SJSA1 (cell line): ENCODE measurements around the gene NACC2. TPM values are rescaled to one million over a fixed set of nuclear protein-coding genes. Genes with fewer than 3 reads are reported as not detected.

Experiments
- DNase-seq, 2 experiments: peaks; one replicate each; pipeline ENCODE4 v3.0.0-alpha.2; 2015 to 2020; ENCODE audit warnings: low spot score in 2 of 2, low read depth in 1 of 2
- H3K27ac ChIP-seq: fragments of 250-450 bp; sonication (Bioruptor Pico); 2 replicates; pipeline ENCODE4 v1.5.1; 2020; ENCODE audit warnings: mild to moderate bottlenecking, moderate library complexity
- H3K27me3 ChIP-seq: fragments of 250-450 bp; sonication (Bioruptor Pico); replicated peaks from 2 replicates; pipeline ENCODE4 v1.5.1; 2020; ENCODE audit warnings: mild to moderate bottlenecking, moderate library complexity
- H3K36me3 ChIP-seq: fragments of 250-450 bp; sonication (Bioruptor Pico); 2 replicates; pipeline ENCODE4 v1.5.1; 2020; ENCODE audit warnings: mild to moderate bottlenecking
- H3K4me1 ChIP-seq: fragments of 250-450 bp; sonication (Bioruptor Pico); replicated peaks from 2 replicates; pipeline ENCODE4 v1.6.1; 2021; ENCODE audit warnings: mild to moderate bottlenecking
- H3K4me3 ChIP-seq: fragments of 250-450 bp; sonication (Bioruptor Pico); 2 replicates; pipeline ENCODE4 v1.5.1; 2020; ENCODE audit warnings: mild to moderate bottlenecking
- H3K9me3 ChIP-seq: fragments of 250-450 bp; sonication (Bioruptor Pico); replicated peaks from 2 replicates; pipeline ENCODE4 v1.5.1; 2020; ENCODE audit warnings: mild to moderate bottlenecking
- total RNA-seq: library from RNA; depleted of rRNA; stranded (reverse); fragments of >200 nt; shearing (Covaris generic); gene quantifications from 2 replicates; pipeline ENCODE4 v1.2.3, GENCODE V29; 2014

Gene NACC2
- total RNA-seq, 1 experiment from 2014 or later, result 20.2 TPM

DNA sequence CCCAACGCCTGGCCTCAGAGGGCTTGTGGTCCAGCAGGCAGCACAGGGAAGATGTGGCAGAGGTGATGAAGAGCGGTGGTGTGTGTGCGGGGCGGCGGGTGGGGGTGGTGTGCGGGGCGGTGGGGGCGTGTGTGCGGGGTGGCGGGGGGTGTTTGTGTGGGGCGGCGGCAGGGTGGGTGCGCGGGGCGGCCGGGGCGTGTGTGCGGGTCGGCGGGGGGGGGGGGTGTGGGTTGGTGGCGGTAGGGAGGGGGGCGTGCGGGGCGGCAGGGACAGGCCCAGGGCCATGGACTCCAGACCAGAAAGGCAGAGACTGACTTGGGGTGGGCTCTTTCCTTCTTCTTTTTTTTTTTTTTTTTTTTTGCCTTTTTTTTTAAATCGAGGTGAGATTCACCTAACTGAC lies 4.5 kb upstream of the NACC2 start:
- no peak overlapping the region for H3K27ac ChIP-seq
- H3K9me3 ChIP-seq, result no peaks in the 10 kb centered on the region
- DNase-seq, result no peak

DNA sequence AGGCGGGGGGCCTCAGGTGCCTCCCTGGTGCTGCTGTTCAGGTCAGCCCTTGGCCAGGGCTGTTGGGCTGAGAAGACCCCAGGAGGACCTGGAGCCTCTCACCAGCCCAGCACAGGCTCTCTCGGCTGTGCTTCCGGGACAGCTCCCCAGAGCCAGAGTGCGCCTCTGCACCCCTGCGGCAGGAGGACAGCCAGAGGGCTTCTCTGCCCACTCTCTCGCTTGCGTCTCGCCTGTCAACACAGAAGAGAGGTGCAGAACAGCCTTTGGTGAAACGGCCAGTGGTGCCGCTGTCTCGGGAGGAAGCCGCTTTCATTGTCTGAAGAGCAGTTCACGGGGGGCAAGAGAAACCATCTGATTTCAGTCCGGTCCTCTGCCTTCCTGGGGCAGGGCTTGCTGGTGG lies 3.8 kb upstream of the NACC2 start:
- H3K4me3 ChIP-seq, result no peak overlapping the region
- no peaks in the 10 kb centered on the region for H3K27me3 ChIP-seq
- H3K36me3 ChIP-seq, result peaks cover 7% of the 10 kb centered on the region; the same call in 1 of the 2 replicates
- no peak for DNase-seq
- no peaks in the 10 kb centered on the region for H3K9me3 ChIP-seq
- no peak overlapping the region for H3K27ac ChIP-seq
- peaks cover 12% of the 10 kb centered on the region for H3K4me1 ChIP-seq

More for the DNA sequence above, 4.5 kb upstream of the NACC2 start:
- peaks cover under 1% of the 10 kb centered on the region; the same call in 1 of the 2 replicates for H3K36me3 ChIP-seq
- peaks cover 5% of the 10 kb centered on the region for H3K4me1 ChIP-seq
- no peaks in the 10 kb centered on the region for H3K27me3 ChIP-seq
- no peak overlapping the region for H3K4me3 ChIP-seq

DNA sequence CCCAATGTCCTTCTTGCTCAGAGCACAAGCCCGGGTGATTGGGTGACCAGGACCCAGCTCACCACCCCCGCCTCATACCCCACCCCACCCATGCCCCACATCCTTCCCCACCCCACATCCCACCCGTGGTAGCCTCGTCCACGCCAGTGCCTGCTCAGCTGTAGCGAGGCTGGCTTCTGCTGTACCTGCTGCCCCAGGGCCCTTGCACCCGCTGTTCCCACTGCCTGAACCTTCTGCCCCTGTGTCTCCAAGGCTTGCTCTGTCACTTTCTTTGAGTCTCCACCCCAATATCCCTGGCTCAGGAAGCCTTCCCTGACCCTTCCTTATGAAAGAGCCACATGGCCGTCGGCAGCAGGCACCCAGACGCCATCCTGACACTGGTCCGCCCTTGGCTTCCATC lies 3.1 kb upstream of the NACC2 start:
- no peak for DNase-seq
- Histone ChIP-seq H3K36me3 (peaks cover 9% of the 10 kb centered on the region; the same call in 1 of the 2 replicates), H3K4me1 (peaks cover 18% of the 10 kb centered on the region), H3K9me3 (no peaks in the 10 kb centered on the region), H3K27me3 (no peaks in the 10 kb centered on the region), H3K4me3 (no peak overlapping the region), H3K27ac (no peak overlapping the region)

DNA sequence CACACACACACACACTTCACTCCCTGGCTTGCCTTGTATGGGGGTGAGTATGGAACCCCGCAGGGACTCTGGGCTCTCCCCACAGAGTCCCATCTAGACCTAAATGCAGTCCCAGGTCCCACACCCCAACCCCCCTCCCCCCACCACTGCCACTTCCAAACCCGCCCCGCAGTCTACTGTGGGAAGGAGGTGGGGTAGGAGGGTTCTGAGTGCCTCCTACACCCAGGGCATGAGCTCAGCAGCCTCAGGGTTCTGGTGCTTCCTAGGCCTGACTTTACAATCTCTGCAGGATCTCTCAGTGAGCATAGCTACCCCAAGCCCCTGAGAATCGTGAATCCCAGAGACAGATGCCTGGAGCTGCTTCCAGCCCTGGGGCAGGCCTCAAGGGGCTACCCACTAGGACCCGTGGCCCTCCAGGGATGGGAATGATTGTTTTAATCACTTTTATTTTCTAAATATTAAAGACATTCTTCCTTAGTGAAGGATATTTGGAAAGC lies 1.5 kb upstream of the NACC2 start:
- DNase-seq, result no peak
- H3K27me3 ChIP-seq, result no peaks in the 10 kb centered on the region
- H3K27ac ChIP-seq, result no peak overlapping the region
- no peaks in the 10 kb centered on the region for H3K9me3 ChIP-seq
- H3K36me3 ChIP-seq, result peaks cover 21% of the 10 kb centered on the region
- no peak overlapping the region for H3K4me3 ChIP-seq
- H3K4me1 ChIP-seq, result peaks cover 20% of the 10 kb centered on the region

DNA sequence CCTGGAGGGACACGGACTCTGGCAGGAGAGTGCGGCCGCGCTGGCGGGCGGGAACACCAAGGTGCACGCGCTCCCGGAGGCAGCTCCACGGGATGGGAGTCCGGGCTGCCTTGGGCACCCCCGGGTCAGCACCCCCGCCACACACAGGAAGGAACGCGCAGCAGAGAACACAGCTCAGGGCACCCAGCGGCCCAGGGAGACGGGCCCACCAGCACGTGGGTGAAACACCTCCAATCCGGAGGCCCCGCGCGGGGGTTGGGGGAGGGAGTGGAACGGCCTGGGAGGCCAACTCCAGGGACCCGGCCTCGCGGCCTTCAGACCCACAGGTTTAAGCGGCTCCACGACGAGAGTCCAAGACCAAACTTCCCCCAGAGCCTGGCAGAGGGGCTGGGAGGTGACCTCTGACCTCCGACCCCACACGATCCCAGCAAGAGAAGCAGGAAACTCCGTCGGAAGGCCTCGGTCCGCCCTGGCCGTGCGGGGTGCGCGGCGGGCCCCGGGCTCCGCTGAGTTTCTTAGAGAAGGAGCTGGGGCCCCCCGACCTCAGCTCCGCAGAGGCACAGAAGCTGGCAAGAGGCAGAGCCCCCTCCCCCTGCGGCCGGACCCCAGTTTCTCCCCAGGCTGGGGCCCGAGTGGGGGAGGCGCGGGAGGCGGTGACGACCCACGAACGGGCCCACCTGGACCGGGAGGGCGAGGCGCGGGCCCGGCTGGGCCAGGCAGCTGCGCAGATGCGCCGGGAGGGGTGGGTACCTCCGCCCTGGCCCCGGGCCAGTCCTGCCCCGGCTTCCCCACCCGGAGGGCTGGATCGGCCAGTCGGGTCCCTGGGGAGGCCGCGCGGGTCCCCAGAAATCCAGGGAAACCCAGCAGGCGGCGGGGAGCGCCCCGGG lies 851 bp downstream of the NACC2 start:
- H3K36me3 ChIP-seq, result peaks cover 24% of the 10 kb centered on the region
- H3K27ac ChIP-seq, result no peak overlapping the region; the same call in 1 of the 2 replicates
- H3K27me3 ChIP-seq, result no peaks in the 10 kb centered on the region
- H3K4me3 ChIP-seq, result peak overlapping the region; percentile 72
- H3K4me1 ChIP-seq, result peaks cover 37% of the 10 kb centered on the region
- H3K9me3 ChIP-seq, result no peaks in the 10 kb centered on the region
- peak; percentile 28 to 71 for DNase-seq

DNA sequence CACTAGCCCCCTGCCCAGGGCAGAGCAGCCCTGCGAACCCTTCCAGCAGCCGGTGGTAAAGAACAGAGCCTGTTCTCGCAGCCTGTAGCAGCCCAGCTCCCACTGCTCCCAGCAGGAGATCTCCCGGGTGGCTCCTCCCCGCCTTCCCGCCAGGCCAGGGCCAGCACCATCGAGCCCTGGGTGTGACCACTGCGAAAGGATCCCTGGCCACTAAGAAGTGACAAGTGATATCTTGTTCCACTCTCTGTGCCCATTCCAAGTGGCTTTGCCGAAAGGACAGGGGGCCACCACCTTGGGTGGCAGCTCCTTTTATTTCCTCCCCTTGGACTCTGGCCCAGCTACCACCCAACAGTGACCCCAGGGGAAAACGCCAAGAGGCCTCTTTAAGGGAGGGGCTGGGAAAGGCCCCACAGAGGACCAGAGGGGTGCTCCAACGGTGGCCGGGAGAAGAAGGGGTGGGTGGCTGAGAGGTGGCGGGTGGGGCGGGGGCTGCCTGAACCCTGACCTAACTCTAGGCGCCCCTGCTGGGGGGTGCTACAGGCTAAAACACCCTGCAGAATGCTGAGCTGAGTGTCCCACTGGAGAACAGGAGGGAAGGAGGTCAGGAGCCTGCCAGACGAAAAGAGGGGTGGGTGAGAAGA lies 1.6 kb downstream of the NACC2 start:
- peaks cover 37% of the 10 kb centered on the region for H3K4me1 ChIP-seq
- DNase-seq, result no peak
- H3K27ac ChIP-seq, result no peak overlapping the region
- H3K36me3 ChIP-seq, result peaks cover 24% of the 10 kb centered on the region
- H3K27me3 ChIP-seq, result no peaks in the 10 kb centered on the region
- H3K4me3 ChIP-seq, result peak overlapping the region; percentile 72
- no peaks in the 10 kb centered on the region for H3K9me3 ChIP-seq

DNA sequence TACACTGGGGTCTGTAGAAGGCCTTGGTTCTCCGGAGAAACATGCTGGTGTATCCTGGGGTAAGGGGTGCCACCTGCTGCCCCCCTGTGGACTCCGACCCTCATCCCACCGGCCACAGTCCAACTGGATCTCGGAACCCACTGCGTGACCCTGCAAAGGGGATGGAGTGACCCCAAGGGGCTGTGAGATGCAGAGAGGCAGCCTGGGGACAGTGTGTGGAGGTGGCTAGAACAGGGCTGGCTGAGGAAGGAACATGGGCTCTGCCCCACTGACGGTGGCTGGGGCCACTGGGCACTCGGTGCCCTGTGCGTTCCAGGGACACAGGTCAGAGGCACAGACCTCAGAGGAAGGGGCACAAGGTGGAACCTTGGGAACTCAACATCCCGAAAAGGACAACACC lies 2.3 kb downstream of the NACC2 start:
- Histone ChIP-seq H3K27me3 (no peaks in the 10 kb centered on the region), H3K4me1 (peaks cover 37% of the 10 kb centered on the region), H3K27ac (no peak overlapping the region), H3K4me3 (no peak overlapping the region), H3K9me3 (no peaks in the 10 kb centered on the region), H3K36me3 (peaks cover 24% of the 10 kb centered on the region)
- no peak for DNase-seq

DNA sequence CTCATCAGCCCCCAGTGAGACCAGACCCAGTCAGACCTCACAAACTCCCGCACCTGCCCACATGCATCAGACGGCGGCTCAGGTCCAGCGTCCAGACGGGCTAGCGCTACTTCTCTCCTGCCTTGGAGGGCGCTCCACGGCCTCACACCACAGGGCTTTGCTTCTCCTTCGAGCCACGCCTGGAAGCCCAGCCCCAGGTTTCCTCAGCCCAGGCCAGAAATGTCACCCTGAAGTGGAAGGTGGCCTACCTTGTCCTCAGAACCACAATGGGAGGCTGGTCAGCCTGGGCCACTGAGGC lies 2.8 kb downstream of the NACC2 start:
- no peak overlapping the region for H3K27ac ChIP-seq
- no peak overlapping the region for H3K4me3 ChIP-seq
- no peaks in the 10 kb centered on the region for H3K9me3 ChIP-seq
- H3K36me3 ChIP-seq, result peaks cover 24% of the 10 kb centered on the region
- peaks cover 37% of the 10 kb centered on the region for H3K4me1 ChIP-seq
- no peaks in the 10 kb centered on the region for H3K27me3 ChIP-seq
- DNase-seq, result no peak

DNA sequence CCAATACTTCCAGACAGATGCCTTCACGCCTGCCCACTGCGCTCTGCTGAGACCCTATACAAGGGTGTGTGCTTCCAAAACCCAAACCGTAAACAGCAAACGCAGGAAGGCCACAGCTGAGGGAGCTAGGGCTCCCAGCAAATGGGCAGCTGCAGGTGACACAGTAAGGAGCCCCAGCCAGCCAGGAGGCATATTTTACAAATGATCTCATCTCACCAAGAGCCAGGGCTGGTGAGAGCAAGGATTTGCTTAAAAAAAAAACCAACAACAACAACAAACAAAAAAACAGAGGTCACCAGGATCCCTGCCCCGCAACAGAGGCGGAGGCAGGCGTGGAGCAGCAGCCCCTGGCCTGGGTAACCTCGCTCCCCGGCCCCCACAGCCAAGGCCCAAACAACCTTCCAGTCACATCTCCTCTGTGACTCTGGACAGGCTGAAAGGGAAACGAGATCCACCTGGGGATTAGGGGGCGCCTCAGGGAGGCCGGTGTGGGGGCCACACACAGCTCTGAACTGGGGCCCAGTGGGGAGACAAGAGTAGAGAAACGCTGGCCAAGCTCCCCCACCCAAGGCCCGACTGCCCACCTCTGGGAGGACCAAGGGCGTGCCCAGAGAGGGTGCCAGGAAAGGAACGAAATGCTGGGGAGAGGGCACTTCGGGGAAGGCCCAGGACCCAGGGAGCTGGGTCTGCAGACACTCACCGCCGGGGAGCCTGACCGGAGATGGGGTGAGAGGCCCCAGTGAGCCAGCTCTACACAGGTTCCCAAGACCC lies 3.3 kb downstream of the NACC2 start:
- Histone ChIP-seq H3K36me3 (peaks cover 24% of the 10 kb centered on the region), H3K9me3 (no peaks in the 10 kb centered on the region), H3K27me3 (no peaks in the 10 kb centered on the region), H3K4me3 (no peak overlapping the region), H3K4me1 (peaks cover 37% of the 10 kb centered on the region), H3K27ac (no peak overlapping the region)
- no peak for DNase-seq

DNA sequence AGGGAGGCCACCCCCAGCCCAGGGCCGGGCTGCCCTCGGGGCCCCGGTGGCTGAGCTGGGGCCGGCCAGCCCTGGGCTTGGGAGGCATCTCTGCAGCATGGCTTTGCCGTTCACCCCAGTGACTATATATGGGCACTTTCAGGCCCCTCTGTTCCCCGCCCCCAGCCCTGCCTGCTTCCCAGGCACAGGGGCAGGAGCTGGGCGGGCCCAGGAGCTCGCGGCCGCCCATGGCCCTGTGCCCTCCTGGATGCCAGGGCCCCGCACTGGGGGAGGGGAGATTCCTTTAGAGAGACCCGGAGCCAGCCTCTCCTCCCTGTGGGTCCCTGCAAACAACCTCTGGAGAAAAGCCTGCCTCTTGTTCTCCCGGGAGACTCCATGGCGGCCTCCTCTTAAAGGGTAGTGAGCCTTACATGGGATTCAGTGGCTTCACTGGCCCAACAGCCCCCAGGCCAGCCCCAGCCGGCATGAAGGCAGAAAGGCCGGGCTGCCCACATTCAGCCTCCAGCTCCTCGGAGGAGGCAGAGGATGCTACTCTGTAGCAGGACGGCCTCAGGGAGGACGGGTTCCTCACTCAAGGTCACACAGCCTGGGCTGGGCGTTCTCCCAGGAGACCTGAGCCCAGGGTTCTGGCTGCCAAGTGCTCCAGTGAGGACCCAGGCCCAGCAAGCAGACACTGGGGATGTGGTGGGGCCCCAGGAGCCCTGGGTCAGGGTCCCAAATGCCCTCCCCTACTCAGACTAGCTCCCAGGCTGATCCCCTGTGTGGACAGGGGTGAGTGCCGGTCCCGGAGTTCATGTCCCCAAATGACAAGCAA lies 4.1 kb downstream of the NACC2 start:
- no peaks in the 10 kb centered on the region for H3K27me3 ChIP-seq
- H3K36me3 ChIP-seq, result peaks cover 24% of the 10 kb centered on the region
- peaks cover 36% of the 10 kb centered on the region for H3K4me1 ChIP-seq
- H3K4me3 ChIP-seq, result no peak overlapping the region
- no peaks in the 10 kb centered on the region for H3K9me3 ChIP-seq
- H3K27ac ChIP-seq, result no peak overlapping the region
- DNase-seq, result peak in 1 of 2 experiments; percentile 38

DNA sequence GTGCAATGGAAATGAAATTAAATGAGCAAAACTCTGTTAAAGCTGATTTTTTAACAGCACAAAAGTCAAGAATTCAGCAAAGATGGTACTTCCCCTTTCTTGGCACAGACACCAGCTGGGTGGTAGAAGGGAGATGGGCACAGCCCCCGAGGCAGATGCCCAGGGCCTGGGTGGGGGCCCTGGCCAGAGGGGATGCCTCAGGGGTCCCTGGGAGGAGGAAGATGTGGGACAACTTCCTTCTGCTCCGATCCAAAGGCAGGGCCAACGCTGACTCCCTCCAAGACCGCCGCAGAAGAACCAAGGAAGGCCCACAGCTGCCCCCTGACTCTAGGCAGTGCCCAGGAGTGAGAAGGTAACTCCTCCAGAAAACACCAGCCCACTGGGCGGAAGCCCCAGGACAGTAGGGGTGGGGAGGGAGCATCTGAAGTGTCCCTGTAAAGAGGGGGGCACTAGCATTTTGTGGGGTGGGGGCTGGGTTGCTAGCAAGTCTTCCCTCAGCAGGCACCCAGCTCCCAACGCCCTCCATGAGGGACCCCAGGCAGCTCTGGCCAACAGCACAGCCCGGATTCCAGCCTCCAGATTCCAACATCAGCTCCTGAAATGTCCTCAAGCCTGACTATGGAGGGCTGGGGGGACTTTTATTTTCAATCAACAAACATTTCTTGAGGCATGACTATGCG lies 4.9 kb downstream of the NACC2 start:
- Histone ChIP-seq H3K9me3 (no peaks in the 10 kb centered on the region), H3K4me3 (no peak overlapping the region), H3K36me3 (peaks cover 24% of the 10 kb centered on the region), H3K27me3 (no peaks in the 10 kb centered on the region), H3K27ac (no peak overlapping the region), H3K4me1 (peaks cover 33% of the 10 kb centered on the region)
- DNase-seq, result no peak

DNA sequence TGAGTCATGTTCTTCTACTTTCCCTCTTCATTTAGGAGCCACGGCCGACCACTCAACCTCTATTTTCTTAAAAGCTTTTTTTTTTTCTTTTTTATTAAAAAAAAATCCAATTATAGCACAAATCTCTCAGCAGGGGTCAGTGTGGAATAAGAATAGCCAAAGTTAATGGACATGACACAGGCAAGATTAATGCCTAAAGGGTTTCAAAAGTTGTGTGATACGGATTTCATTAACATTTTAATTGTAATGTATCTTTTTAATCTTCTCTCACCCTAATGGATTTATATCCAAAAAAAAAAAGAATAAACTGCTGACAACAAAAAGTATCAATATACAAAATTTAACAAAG lies 5.4 kb downstream of the NACC2 start:
- Histone ChIP-seq H3K4me1 (peaks cover 33% of the 10 kb centered on the region), H3K36me3 (peaks cover 24% of the 10 kb centered on the region), H3K4me3 (no peak overlapping the region), H3K9me3 (no peaks in the 10 kb centered on the region), H3K27me3 (no peaks in the 10 kb centered on the region), H3K27ac (no peak overlapping the region)
- peak in 1 of 2 experiments; percentile 26 for DNase-seq
